K562 (cell line): Measurements from ENCODE around the gene BPTF. TPM values are rescaled to one million over a fixed set of nuclear protein-coding genes. Genes with fewer than 3 reads are reported as not detected.
"Not testable (repeated sequence)": the region's sequence is repeated elsewhere in the genome, so short reads cannot be mapped to it uniquely, and the experiment has no call there.

ENCODE experiments used
- ATAC-seq: fragments of 200-7000 bp; cut with Tn5 transposase; 3 replicates; pipeline ENCODE4 v1.9.1; 2020; ENCODE audit warnings: moderate library complexity
- BruUV-seq: library from RNA; stranded (reverse); fragments of 400-500 nt; replicated peaks from 2 replicates; lab custom pipeline; 2021; lab: Mats Ljungman, UMichigan
- CTCF ChIA-PET: fragments of 300-600 bp; formaldehyde crosslinking; extraction: SDS; loops from one replicate; lab custom pipeline; 2021; ENCODE audit warnings: low intra/inter-chr PET ratio; lab: Yijun Ruan, JAX
- POLR2A ChIA-PET: fragments of 300-600, 350-650 bp; sonication (Branson Sonifier 250); formaldehyde crosslinking; extraction: SDS; loops from one replicate; lab custom pipeline; 2021; ENCODE audit warnings: antibody characterized with exemption, inconsistent platforms; lab: Yijun Ruan, JAX
- DNase-seq, 4 experiments: peaks; one replicate each; pipeline versions ENCODE4 v3.0.0 to v3.0.0-alpha.2; 2011 to 2018; ENCODE audit warnings: low spot score in 3 of 4, mixed read lengths in 3 of 4; ENCODE audit errors: extremely low read depth in 1 of 4
- FAIRE-seq: peaks from 2 replicates; lab custom pipeline; 2011; peaks lifted over from hg19 to GRCh38; lab: Jason Lieb, UNC
- H2AFZ ChIP-seq: 2 replicates; pipeline ENCODE4 v1.6.0; 2011; ENCODE audit warnings: low read depth, low read length, control low read depth, inconsistent platforms
- H3K27ac ChIP-seq: fragments of 200-600 bp; 3 replicates; pipeline ENCODE4 v1.8.0; 2011; ENCODE audit warnings: low read depth, mild to moderate bottlenecking, control low read depth, inconsistent platforms, low read length, moderate library complexity, mixed read lengths; ENCODE audit errors: extremely low read depth
- H3K27me3 ChIP-seq, 2 experiments: fragments of 300-600 bp in 1 of 2; 2 replicates in 1 of 2; 3 replicates in 1 of 2; pipeline versions ENCODE4 v1.6.0 to v1.8.0; 2011; ENCODE audit warnings: inconsistent platforms in 2 of 2, low read length in 2 of 2, mild to moderate bottlenecking in 1 of 2, mixed read lengths in 1 of 2, moderate library complexity in 1 of 2; ENCODE audit not compliant: control insufficient read depth in 2 of 2, insufficient read depth in 2 of 2
- H3K36me3 ChIP-seq: fragments of 300-600 bp; 3 replicates; pipeline ENCODE4 v1.8.0; 2011; ENCODE audit warnings: mild to moderate bottlenecking, low read length, inconsistent platforms; ENCODE audit not compliant: control insufficient read depth, insufficient read depth
- H3K4me1 ChIP-seq, 2 experiments: fragments of 200-600 bp in 1 of 2; replicated peaks in 1 of 2; 2 replicates in 1 of 2; 3 replicates in 1 of 2; pipeline versions ENCODE4 v1.5.1 to v1.8.0; 2011; ENCODE audit warnings: inconsistent platforms in 2 of 2, low read length in 2 of 2, mild to moderate bottlenecking in 1 of 2, mixed read lengths in 1 of 2, moderate library complexity in 1 of 2; ENCODE audit not compliant: control insufficient read depth in 2 of 2, insufficient read depth in 2 of 2
- H3K4me2 ChIP-seq: 2 replicates; pipeline ENCODE4 v1.6.1; 2011; ENCODE audit warnings: low read length, control low read depth, inconsistent platforms, mixed read lengths; ENCODE audit not compliant: insufficient read depth
- H3K4me3 ChIP-seq: fragments of 200-600 bp; sonication (generic), shearing (Covaris generic); 2 replicates; pipeline ENCODE4 v1.5.1; 2016; ENCODE audit warnings: control low read depth, inconsistent platforms
- H3K79me2 ChIP-seq: fragments of 200-600 bp; 3 replicates; pipeline ENCODE4 v1.8.0; 2011; ENCODE audit warnings: low read length, inconsistent platforms; ENCODE audit not compliant: control insufficient read depth, insufficient read depth
- H3K9ac ChIP-seq, 2 experiments: 2 replicates each; pipeline versions ENCODE4 v1.6.0 to v1.6.1; 2011; ENCODE audit warnings: low read depth in 2 of 2, low read length in 2 of 2, control low read depth in 1 of 2, inconsistent platforms in 1 of 2, mild to moderate bottlenecking in 1 of 2, mixed read lengths in 1 of 2; ENCODE audit not compliant: insufficient read depth in 1 of 2
- H3K9me1 ChIP-seq: one replicate; pipeline ENCODE4 v1.6.0; 2011; ENCODE audit warnings: inconsistent platforms, mild to moderate bottlenecking, low read length, moderate library complexity; ENCODE audit not compliant: control insufficient read depth, insufficient read depth
- H3K9me3 ChIP-seq: replicated peaks from 2 replicates; pipeline ENCODE4 v1.5.1; 2011; ENCODE audit warnings: low read depth, low read length, inconsistent platforms; ENCODE audit not compliant: control insufficient read depth, insufficient read depth
- H4K20me1 ChIP-seq: replicated peaks from 2 replicates; pipeline ENCODE4 v1.6.1; 2011; ENCODE audit warnings: low read length, inconsistent platforms, mixed read lengths; ENCODE audit not compliant: control insufficient read depth, insufficient read depth
- HCFC1 ChIP-seq: IDR thresholded peaks from 2 replicates; pipeline ENCODE4 v1.6.1; 2012; ENCODE audit warnings: low read depth, low read length, improper control_type of control experiment
- ZNF23 ChIP-seq: fragments of 250-450 bp; sonication (Bioruptor Pico); IDR thresholded peaks from 2 replicates; pipeline ENCODE4 v1.4.0; 2020; ENCODE audit warnings: mild to moderate bottlenecking
- WGBS: fragments of 100-300 bp; shearing (Covaris generic); methylation state at CpG from one replicate; pipeline ENCODE4 v1.1.6; 2016; ENCODE audit warnings: low coverage, mixed read lengths; ENCODE audit not compliant: insufficient coverage; ENCODE audit errors: missing lambda C conversion rate; 5-methylcytosine and 5-hydroxymethylcytosine counted together
- in situ Hi-C: fragments of 300-500 bp; cut with MboI; formaldehyde crosslinking; loops from 4 replicates; pipeline ENCODE4 v1.15.0; 2018; ENCODE audit warnings: inconsistent platforms, mixed read lengths
- intact Hi-C: fragments of 100-400 bp; cut with micrococcal nuclease; formaldehyde crosslinking; loops from 2 replicates; pipeline ENCODE4 v1.14.2; 2022
- polyA plus RNA-seq, 8 experiments: library from polyadenylated mRNA; depleted of rRNA in 4 of 8; stranded (reverse) in 5 of 8; unstranded in 3 of 8; fragments of >200 nt; fragmentation: Nextera tagmentation in 2 of 8; fragmentation: Illumina TruSeq in 1 of 8; extraction: Ambion mirVana in 2 of 8; extraction: Trizol in 1 of 8; gene quantifications; 2 replicates each; pipeline versions ENCODE4 v1.2.1 to v1.2.3, GENCODE V29; 2011 to 2014; ENCODE audit warnings: inconsistent platforms in 1 of 8, missing spikeins in 1 of 8
- total RNA-seq, 7 experiments: library from RNA; depleted of rRNA in 6 of 7; stranded (reverse); fragments of >200 nt in 6 of 7; fragmentation: Illumina TruSeq in 2 of 7; extraction: Trizol in 2 of 7; gene quantifications; 2 replicates each; pipeline versions ENCODE4 v1.2.1 to v1.2.3, GENCODE V29; 2011 to 2021; ENCODE audit warnings: low replicate concordance in 1 of 7
- TF ChIP-seq, protein P1 (sequence below), 3 experiments: fragments of 200-800 bp in 1 of 3; fragments of 250-450 bp in 1 of 3; fragments of 450-650 bp in 1 of 3; sonication (Bioruptor Pico) in 1 of 3; sonication (Bioruptor generic) in 1 of 3; formaldehyde crosslinking in 1 of 3; IDR thresholded peaks; 2 replicates each; pipeline versions ENCODE4 v1.6.1 to v1.8.0; 2016 to 2022; ENCODE audit warnings: mild to moderate bottlenecking in 2 of 3, missing genetic modification characterization in 2 of 3, missing compliant biosample characterization in 1 of 3, moderate library complexity in 1 of 3

BPTF gene
- total and polyA plus RNA-seq, 9 of the 15 experiments (the other 6 are each of a cell fraction or from before 2014, with no cell fraction given) = 12.5 to 52.1 (median 26.9) TPM

DNA sequence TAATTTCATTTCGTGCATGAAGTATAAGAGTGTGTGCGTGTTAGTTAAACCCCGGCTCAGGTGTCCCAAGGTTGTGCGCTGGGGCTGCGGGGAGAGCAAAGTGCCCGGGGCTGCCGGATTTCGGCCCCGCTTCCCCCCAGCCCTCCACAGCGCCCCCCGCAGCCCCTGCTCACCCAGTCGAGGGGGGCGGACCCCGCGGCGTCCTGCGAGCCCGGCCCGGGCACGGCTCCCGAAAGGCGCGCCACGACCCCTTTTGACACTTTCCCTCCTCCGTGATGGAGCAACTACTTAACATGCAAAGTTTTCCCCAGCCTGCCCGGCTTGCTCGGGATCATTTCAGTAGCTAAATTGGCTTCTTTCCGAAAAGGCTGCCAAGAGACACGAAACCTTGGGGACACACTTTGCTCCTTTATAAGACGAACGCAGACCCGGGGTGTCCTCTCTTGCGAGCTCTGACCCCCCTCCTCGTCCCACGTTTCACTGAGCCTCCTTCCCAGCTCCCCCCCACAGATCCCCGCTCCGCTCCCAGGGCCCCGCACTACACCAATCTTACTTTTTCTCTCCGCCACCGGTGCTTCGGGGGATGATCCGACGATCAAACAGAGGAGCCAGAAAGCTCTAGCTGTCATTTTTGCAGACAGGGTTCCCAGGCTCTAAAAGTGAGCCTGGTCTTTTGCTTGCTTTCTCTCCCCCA lies 170.4 kb downstream of the BPTF start:
- Histone ChIP-seq H3K27ac (no peak overlapping the region), H3K9me3 (no peaks in the 10 kb centered on the region), H3K4me3 (no peak overlapping the region), H3K4me1 (peaks cover 20 to 25% of the 10 kb centered on the region in 2 experiments), H3K36me3 (peaks cover 5% of the 10 kb centered on the region; the same call in 1 of the 3 replicates), H2AFZ (no peak overlapping the region), H3K79me2 (peaks cover 21% of the 10 kb centered on the region), H4K20me1 (no peaks in the 10 kb centered on the region), H3K9me1 (no peaks in the 10 kb centered on the region), H3K4me2 (no peak overlapping the region), H3K9ac (no peak overlapping the region), H3K27me3 (no peaks in the 10 kb centered on the region)
- WGBS = 92% methylated on average over 24 of the region's 43 CpGs
- ATAC-seq (no peak), DNase-seq (no peak), FAIRE-seq (no peak)
- TF ChIP-seq ZNF23 (CRISPR knock-in tag) (no peak), HCFC1 (no peak)
- in situ Hi-C loops (no loop called here), intact Hi-C loops (no loop called here)
- CTCF ChIA-PET = no interaction called here
- POLR2A ChIA-PET = interaction anchor here (0.6 kb wide), 1 partner anchor 191 kb away, joined by 3 read pairs; no protein-coding TSS in a partner anchor
- no TSS peak for BruUV-seq

DNA sequence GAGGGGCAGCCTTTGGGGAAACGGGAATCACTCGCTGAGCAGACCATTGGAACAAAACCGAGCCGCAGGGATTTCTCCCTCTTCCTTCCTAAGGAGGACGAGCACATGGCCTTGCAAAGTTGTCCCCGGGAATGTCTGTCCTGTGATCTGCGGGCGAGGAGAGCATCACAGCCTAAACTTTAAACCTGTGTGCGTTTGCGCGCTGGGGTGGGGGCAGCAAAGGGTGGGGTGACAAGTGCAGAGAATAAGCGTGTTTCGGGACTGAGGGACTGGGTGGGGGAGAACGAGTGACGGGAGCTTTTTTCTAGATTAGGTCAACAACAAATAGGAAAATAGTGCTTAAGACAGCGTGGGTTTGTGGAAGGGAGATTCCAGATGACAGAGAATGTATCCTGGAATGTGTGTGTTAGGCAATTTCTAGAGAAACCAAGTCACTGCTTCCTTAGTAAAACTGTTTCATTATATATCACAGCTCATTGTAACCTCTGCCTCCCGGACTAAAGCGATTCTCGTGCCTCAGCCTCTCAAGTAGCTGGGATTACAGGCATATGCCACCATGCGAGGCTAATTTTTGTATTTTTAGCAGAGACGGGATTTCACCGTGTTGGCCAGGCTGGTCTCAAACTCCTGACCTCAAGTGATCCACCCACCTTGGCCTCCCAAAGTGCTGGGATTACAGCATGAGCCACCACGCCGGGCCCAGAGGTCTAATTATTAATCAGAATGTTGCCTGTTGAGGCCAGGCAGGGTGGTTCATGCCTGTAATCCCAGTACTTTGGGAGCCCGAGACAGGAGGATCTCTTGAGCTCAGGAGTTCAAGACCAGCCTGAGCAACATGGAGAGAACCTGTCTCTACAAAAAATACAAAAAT lies 171.2 kb downstream of the BPTF start, which contains the start of gene C17orf58:
C17orf58 (minus strand) TSS at position 169 of the 871 bp plus-strand sequence. CDS start 271 bp downstream, outside the sequence.
- FAIRE-seq, POLR2A ChIA-PET, H3K36me3 ChIP-seq, ATAC-seq, H3K4me3 ChIP-seq, H4K20me1 ChIP-seq, H3K9me3 ChIP-seq, H3K27ac ChIP-seq, DNase-seq, H3K27me3 ChIP-seq, intact Hi-C loops, CTCF ChIA-PET, BruUV-seq, in situ Hi-C loops: not testable (repeated sequence)
- Histone ChIP-seq H3K4me1 (peaks cover 20 to 25% of the 10 kb centered on the region in 2 experiments), H3K9ac (0 out of 4 replicates have a peak within 1 kb of the TSS, but pooled peaks of 1 of the 2 experiments have one; percentile 50), H3K4me2 (0 out of 2 replicates have a peak within 1 kb of the TSS, but pooled peaks have one; percentile 73), H3K79me2 (peaks cover 21% of the 10 kb centered on the region)
- 81% methylated on average over 19 of the region's 25 CpGs for WGBS
- TF ChIP-seq, protein P1, sequence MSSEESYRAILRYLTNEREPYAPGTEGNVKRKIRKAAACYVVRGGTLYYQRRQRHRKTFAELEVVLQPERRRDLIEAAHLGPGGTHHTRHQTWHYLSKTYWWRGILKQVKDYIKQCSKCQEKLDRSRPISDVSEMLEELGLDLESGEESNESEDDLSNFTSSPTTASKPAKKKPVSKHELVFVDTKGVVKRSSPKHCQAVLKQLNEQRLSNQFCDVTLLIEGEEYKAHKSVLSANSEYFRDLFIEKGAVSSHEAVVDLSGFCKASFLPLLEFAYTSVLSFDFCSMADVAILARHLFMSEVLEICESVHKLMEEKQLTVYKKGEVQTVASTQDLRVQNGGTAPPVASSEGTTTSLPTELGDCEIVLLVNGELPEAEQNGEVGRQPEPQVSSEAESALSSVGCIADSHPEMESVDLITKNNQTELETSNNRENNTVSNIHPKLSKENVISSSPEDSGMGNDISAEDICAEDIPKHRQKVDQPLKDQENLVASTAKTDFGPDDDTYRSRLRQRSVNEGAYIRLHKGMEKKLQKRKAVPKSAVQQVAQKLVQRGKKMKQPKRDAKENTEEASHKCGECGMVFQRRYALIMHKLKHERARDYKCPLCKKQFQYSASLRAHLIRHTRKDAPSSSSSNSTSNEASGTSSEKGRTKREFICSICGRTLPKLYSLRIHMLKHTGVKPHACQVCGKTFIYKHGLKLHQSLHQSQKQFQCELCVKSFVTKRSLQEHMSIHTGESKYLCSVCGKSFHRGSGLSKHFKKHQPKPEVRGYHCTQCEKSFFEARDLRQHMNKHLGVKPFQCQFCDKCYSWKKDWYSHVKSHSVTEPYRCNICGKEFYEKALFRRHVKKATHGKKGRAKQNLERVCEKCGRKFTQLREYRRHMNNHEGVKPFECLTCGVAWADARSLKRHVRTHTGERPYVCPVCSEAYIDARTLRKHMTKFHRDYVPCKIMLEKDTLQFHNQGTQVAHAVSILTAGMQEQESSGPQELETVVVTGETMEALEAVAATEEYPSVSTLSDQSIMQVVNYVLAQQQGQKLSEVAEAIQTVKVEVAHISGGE (CRISPR knock-in tag; IDR thresholded peaks at IDR 0.05) = 0 out of 6 replicates have a peak, but pooled peaks of 1 of the 3 experiments have one; percentile 18
- TF ChIP-seq, all 486 proteins: peak for 1; not testable (repeated sequence) for 485
- H2AFZ ChIP-seq, H3K9me1 ChIP-seq: not testable (repeated sequence)
